ENCODE measurements around the gene SNAP29.
"Not testable (repeated sequence)": the region's sequence is repeated elsewhere in the genome, so short reads cannot be mapped to it uniquely, and the experiment has no call there.

SNAP29 gene

GRCh38 chr22:20890975-20891374, 32.2 kb downstream of the SNAP29 start:
- DNase-seq (ENCODE audit: insufficient read length) (no peak), FAIRE-seq (no peak)
- TF ChIP-seq TAF1 (IDR thresholded peaks at IDR 0.05; ENCODE audit: borderline replicate concordance, low read depth, low read length) (no peak), POLR2AphosphoS5 (IDR thresholded peaks at IDR 0.05; ENCODE audit: low read depth, low read length) (no peak), POLR2A (IDR thresholded peaks at IDR 0.05; ENCODE audit: low read depth, low read length) (no peak)

GRCh38 chr22:20897737-20898136, 38.9 kb downstream of the SNAP29 start:
- FAIRE-seq; DNase-seq (ENCODE audit: insufficient read length): not testable (repeated sequence)

- TF ChIP-seq TAF1 (IDR thresholded peaks at IDR 0.05; ENCODE audit: borderline replicate concordance, low read depth, low read length) (no peak), POLR2AphosphoS5 (IDR thresholded peaks at IDR 0.05; ENCODE audit: low read depth, low read length) (no peak), POLR2A (IDR thresholded peaks at IDR 0.05; ENCODE audit: low read depth, low read length) (no peak)
- no peak for DNase-seq (ENCODE audit: insufficient read length)
- no peak for FAIRE-seq
Measured at GRCh38 chr22:20899827-20900423, 41.1 kb downstream of the SNAP29 start.

- FAIRE-seq; DNase-seq (ENCODE audit: insufficient read length): not testable (repeated sequence)
Measured at GRCh38 chr22:20901093-20902033, 42.6 kb downstream of the SNAP29 start.

GRCh38 chr22:20903093-20903492, 44.3 kb downstream of the SNAP29 start:
- TF ChIP-seq POLR2A (IDR thresholded peaks at IDR 0.05; ENCODE audit: low read depth, low read length) = no peak
- no peak for TF ChIP-seq TAF1 (IDR thresholded peaks at IDR 0.05; ENCODE audit: borderline replicate concordance, low read depth, low read length)
- TF ChIP-seq POLR2AphosphoS5 (IDR thresholded peaks at IDR 0.05; ENCODE audit: low read depth, low read length) = no peak
- no peak for FAIRE-seq
- DNase-seq (ENCODE audit: insufficient read length) = no peak

- FAIRE-seq (no peak), DNase-seq (ENCODE audit: insufficient read length) (no peak)
- no peak for TF ChIP-seq POLR2A (IDR thresholded peaks at IDR 0.05; ENCODE audit: low read depth, low read length)
- TF ChIP-seq TAF1 (IDR thresholded peaks at IDR 0.05; ENCODE audit: borderline replicate concordance, low read depth, low read length) = no peak
- TF ChIP-seq POLR2AphosphoS5 (IDR thresholded peaks at IDR 0.05; ENCODE audit: low read depth, low read length) = no peak
Measured at GRCh38 chr22:20904008-20904979, 45.5 kb downstream of the SNAP29 start.

GRCh38 chr22:20904980-20905355, 46.2 kb downstream of the SNAP29 start:
- DNase-seq (ENCODE audit: insufficient read length) = no peak
- TF ChIP-seq POLR2AphosphoS5 (IDR thresholded peaks at IDR 0.05; ENCODE audit: low read depth, low read length) (no peak), TAF1 (IDR thresholded peaks at IDR 0.05; ENCODE audit: borderline replicate concordance, low read depth, low read length) (no peak), POLR2A (IDR thresholded peaks at IDR 0.05; ENCODE audit: low read depth, low read length) (no peak)
- no peak for FAIRE-seq

GRCh38 chr22:20905415-20906386, 46.9 kb downstream of the SNAP29 start:
- DNase-seq (ENCODE audit: insufficient read length) (no peak), FAIRE-seq (no peak)
- TF ChIP-seq TAF1 (IDR thresholded peaks at IDR 0.05; ENCODE audit: borderline replicate concordance, low read depth, low read length) (no peak), POLR2A (IDR thresholded peaks at IDR 0.05; ENCODE audit: low read depth, low read length) (no peak), POLR2AphosphoS5 (IDR thresholded peaks at IDR 0.05; ENCODE audit: low read depth, low read length) (no peak)

GRCh38 chr22:20906387-20906767, 47.6 kb downstream of the SNAP29 start:
- no peak for FAIRE-seq
- no peak for DNase-seq (ENCODE audit: insufficient read length)
- TF ChIP-seq POLR2A (IDR thresholded peaks at IDR 0.05; ENCODE audit: low read depth, low read length) = no peak

- DNase-seq (ENCODE audit: insufficient read length); FAIRE-seq: not testable (repeated sequence)
Measured at GRCh38 chr22:20908717-20909116, 49.9 kb downstream of the SNAP29 start.

All from GM12892 (cell line).